ENCODE data around the gene TRIP12.

The TRIP12 gene

GRCh38 chr2:229810786-229811185 lies 111.0 kb downstream of the TRIP12 start:
- no peak overlapping the region for H3K4me3 ChIP-seq (ENCODE audit: low read depth, low read length)
- DNase-seq (ENCODE audit: low read depth), result no peak
- TF ChIP-seq CTCF (IDR thresholded peaks at IDR 0.05; ENCODE audit: low read depth, low read length, missing control alignments), result no peak

GRCh38 chr2:229805559-229805958 lies 116.2 kb downstream of the TRIP12 start:
- no peak for TF ChIP-seq CTCF (IDR thresholded peaks at IDR 0.05; ENCODE audit: low read depth, low read length, missing control alignments)
- H3K4me3 ChIP-seq (ENCODE audit: low read depth, low read length), result no peak overlapping the region
- no peak for DNase-seq (ENCODE audit: low read depth)

- no peak overlapping the region for H3K4me3 ChIP-seq (ENCODE audit: low read depth, low read length)
- TF ChIP-seq CTCF (IDR thresholded peaks at IDR 0.05; ENCODE audit: low read depth, low read length, missing control alignments), result no peak
- no peak for DNase-seq (ENCODE audit: low read depth)
Observed at GRCh38 chr2:229802785-229803184, 119.0 kb downstream of the TRIP12 start.

GRCh38 chr2:229800997-229801754 lies 120.6 kb downstream of the TRIP12 start:
- peak; percentile 57 for DNase-seq (ENCODE audit: low read depth)
- peak; percentile 73 for TF ChIP-seq CTCF (IDR thresholded peaks at IDR 0.05; ENCODE audit: low read depth, low read length, missing control alignments)
- H3K4me3 ChIP-seq (ENCODE audit: low read depth, low read length), result no peak overlapping the region

- no peak for DNase-seq (ENCODE audit: low read depth)
- TF ChIP-seq CTCF (IDR thresholded peaks at IDR 0.05; ENCODE audit: low read depth, low read length, missing control alignments), result no peak
- H3K4me3 ChIP-seq (ENCODE audit: low read depth, low read length), result no peak overlapping the region
Observed at GRCh38 chr2:229798446-229799155, 123.2 kb downstream of the TRIP12 start.

- TF ChIP-seq CTCF (IDR thresholded peaks at IDR 0.05; ENCODE audit: low read depth, low read length, missing control alignments), result no peak
- no peak for DNase-seq (ENCODE audit: low read depth)
- no peak overlapping the region for H3K4me3 ChIP-seq (ENCODE audit: low read depth, low read length)
Observed at GRCh38 chr2:229795058-229795457, 126.8 kb downstream of the TRIP12 start.
